ENCODE data around the gene KRTAP5-6.
"Not testable (repeated sequence)": the region's sequence is repeated elsewhere in the genome, so short reads cannot be mapped to it uniquely, and the experiment has no call there.

Gene KRTAP5-6

DNA sequence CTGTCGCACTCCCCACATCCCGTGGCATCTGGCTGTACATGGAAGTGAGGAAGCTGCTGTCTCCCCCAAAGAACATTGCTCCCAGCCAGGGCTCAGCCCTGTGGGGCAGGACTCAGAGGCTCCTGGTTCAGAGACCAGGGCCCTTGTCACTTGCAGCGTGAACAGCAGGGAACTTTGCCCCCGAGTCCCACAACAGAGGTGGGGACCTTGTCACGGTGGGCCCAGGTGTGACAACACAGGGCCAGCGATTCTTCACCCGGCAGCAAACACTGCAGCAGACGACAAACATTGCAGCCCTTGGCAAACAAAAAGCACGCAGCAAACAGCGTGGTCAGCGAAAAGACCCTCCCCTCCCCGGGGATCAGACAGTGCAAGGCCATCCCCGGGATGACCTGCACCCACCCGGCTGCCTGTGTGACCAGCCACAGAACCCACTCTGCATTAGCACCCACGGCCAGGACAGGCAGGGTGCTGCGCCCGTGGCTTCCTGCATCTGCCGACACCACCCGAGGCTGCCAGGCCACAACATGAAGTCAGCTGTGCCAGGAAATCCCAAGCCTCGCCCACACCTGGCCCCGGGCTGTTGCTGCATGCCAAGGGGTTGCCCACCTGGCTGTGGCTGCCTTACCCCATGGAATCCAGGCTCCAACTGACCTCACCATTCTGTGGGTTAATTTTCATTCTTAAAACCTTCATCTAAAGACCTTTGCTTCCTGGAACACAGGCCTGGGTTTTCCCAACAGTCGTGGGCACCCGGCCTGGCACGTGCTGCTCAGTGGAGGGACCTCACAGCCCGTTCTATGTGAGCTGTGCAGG, 35.3 kb upstream of the KRTAP5-6 start:
- DNase-seq: not testable (repeated sequence)

GRCh38 chr11:1662699-1663283, 34.2 kb upstream of the KRTAP5-6 start:
- DNase-seq: not testable (repeated sequence)

GRCh38 chr11:1665313-1665712, 31.7 kb upstream of the KRTAP5-6 start:
- DNase-seq: no peak

DNA sequence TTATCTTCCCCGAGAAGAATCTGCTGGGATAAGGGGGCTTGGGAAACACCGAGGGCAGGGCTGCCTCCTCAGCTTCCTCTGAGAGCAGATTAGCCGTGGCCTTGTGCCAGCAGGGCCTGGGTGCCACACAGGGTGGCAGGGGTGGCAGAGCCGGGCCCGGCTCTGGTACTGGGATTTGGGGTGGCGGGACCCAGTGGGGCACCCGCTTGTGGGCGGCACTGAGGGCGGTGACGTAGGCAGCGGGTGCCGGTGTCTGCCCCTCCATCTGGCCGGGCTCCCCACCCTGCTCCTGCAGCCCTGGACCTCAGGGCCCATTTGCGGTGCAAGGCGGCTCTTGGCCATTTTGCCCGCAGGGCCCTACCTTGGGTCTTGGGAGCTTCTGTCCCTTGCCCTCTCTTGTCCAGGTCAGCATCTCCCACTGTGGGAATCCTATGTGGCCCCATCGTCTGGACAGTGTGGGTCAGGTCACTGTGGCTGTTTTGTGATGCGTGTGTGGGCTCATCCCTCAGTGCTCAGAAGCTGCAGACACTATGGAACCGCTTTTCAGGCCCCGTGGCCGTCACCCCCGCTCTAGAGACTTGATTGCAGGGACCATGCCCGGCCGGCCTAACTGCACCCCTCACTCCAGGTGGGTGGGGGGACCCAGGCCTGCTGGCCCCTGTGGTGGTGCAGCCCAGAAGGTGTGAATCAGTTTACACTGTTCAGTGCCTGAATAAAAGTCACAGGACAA, 29.7 kb upstream of the KRTAP5-6 start:
- DNase-seq: no peak

DNA sequence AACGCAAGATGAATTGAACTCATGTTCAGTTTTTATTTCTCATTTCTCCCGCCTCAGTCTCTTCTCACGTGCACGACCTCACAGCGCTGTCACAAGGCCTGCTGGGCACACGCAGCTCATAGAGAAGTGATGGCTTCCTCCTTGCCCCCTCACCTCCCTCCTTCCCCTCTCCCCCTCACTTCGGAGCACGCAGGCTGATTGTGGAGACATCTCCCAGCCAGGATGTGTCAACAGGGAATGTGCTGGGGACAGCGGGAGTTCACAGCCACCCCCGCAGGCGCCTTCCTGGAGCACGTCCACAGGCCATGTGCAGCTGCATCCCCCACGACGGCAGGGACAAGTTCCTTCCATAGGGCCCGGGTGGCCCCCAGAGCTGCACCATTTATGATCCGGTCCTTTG, 29.1 kb upstream of the KRTAP5-6 start:
- DNase-seq: no peak

GRCh38 chr11:1668911-1669473, 28.0 kb upstream of the KRTAP5-6 start:
- DNase-seq: no peak

DNA sequence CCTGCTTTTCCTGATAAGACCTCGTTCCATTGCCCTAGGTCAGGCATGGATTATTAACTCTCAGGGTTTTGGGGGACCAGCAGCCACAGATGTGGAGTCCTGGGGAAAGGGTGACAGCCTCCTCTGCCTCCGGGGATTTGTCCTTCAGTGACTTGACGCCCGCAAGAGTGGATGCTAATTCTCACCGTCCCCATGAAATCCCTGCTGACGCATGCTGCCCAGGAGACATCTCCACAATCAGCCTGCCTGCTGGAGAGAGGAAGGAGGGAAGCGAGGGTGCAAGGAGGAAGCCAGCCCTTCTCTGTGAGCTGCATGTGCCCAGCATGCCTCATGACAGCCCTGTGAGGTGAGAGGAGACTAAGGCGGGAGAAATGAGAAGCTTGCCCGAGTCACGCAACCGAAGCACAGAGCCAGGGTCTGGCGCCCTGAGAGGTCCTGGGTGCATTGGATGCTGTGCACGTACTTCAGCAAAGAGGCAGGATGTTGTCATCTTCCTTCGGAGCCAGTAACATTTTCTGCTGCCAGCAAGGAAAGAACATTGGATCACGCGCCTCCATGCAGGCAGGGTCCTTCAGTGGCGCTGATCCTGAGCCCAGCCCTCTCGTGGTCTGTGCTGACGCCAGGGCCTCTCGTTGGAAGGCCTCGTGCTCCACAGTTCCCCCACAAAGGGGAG, 27.3 kb upstream of the KRTAP5-6 start:
- no peak for DNase-seq

GRCh38 chr11:1670457-1670856, 26.5 kb upstream of the KRTAP5-6 start:
- DNase-seq: not testable (repeated sequence)

DNA sequence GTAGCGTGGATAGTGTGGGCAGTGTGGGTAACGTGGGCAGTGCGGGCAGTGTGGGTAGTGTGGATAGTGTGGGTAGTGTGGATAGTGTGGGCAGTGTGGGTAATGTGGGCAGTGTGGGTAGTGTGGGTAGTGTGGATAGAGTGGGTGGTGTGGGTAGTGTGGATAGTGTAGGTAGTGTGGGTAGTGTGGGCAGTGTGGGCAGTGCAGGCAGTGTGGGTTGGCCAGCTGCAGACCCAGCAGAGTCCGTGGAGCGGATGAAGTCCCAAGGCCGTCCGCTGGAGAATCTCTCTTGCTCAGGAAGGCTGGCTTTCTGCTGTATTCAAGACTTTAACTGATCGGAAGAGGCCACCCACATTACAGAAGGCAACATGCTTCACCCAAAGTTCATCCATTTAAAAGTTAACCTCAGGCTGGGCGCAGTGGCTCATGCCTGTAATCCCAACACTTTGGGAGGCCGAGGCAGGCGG, 26.1 kb upstream of the KRTAP5-6 start:
- no peak for DNase-seq

DNA sequence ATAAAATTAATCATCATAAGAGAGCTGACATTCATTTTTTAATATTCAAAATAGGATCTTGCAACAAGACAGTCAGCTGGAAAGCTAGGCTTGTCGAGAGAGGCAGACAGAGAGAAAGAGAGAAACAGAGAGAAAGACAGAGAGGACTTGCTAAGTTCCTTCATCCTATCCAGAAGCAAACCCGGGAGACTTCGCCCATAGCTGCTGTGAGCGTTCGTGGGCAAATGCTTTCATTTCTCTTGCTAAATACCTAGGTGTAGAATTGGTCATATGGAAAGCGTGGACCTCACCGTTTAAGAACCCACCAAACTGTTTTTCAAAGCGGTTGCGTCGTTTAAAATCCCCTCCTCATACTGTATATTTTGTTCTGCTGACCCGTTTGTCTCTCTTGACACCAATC, 25.3 kb upstream of the KRTAP5-6 start:
- DNase-seq: no peak

- no peak for DNase-seq
These were observed 24.2 kb upstream of the KRTAP5-6 start for GRCh38 chr11:1672613-1673350.

- no peak for DNase-seq
These were observed 23.4 kb upstream of the KRTAP5-6 start for GRCh38 chr11:1673446-1674172.

- no peak for DNase-seq
These were observed 22.5 kb upstream of the KRTAP5-6 start for GRCh38 chr11:1674173-1675131.

DNA sequence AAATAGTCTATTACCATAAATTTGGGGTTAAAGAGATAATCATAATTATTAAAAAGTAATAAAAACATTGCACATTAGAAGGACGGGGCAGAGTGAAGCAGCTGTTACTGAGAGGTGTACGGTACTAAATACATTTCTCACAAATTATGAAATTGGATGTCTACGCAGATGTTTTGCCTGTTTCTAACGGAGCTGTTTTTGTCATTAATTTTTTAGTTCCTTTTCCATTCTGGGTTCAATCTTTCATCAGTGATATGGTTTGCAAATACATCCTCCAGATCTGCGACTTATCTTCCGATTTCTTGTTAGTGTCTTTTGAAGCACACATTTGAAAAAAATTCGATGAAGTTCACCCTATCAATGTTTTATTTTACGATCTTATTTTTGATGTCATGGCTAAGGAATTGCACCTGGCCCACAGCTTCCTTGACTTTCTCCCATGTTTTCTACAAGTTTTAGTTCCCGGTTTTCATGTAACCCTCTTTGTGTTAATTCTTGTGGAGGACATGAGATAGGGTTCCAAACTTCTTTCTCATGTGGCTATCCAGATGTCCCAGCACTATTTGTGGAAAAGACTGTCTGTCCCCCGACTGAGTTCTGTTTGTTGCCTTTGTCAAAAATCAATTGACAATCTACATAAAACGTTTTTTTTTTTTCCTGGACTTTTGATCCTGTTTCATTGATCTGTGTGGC, 21.3 kb upstream of the KRTAP5-6 start:
- DNase-seq: no peak

DNA sequence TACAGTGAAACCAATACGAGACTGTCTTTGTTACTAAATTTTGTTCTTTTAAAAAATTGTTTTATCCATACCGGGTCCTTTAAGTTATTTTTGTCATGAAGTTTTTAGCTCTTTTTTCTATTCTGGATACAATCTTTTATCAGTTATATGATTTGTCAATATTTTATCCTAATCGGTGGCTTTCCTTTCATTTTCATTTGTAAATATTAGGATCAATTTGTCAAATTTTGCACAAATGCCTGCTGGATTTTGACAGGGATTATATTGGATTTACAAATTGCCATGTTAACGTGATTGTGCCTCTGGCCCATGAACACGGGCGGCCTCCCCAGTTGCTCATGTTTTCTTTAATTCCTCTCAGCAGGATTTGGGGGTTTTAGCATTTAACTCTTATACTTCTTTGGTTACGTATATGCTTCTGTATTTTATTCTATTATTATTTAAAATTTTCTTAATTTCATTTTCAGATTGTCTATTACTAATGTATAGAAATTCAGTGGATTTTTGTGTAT, 20.7 kb upstream of the KRTAP5-6 start:
- DNase-seq: no peak

GRCh38 chr11:1679881-1680280, 17.1 kb upstream of the KRTAP5-6 start:
- no peak for DNase-seq

- DNase-seq: no peak
These were observed 14.6 kb upstream of the KRTAP5-6 start for GRCh38 chr11:1682225-1682905.

DNA sequence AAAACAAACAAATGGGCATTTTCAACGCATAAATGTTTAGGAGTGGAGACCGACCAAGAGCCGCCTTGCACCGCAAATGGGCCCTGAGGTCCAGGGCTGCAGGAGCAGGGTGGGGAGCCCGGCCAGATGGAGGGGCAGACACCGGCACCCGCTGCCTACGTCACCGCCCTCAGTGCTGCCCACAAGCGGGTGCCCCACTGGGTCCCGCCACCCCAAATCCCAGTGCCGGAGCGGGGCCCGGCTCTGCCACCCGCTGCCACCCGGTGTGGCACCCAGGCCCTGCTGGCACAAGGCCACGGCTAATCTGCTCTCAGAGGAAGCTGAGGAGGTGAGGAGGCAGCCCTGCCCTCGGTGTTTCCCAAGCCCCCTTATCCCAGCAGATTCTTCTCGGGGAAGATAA, 13.8 kb upstream of the KRTAP5-6 start:
- not testable (repeated sequence) for DNase-seq
